HS-27A (cell line): ENCODE measurements around the gene REXO1.
A peak's percentile ranks its signal among the peaks of the same experiment; 100 is the strongest.

ENCODE experiments used
- DNase-seq: peaks from one replicate; pipeline ENCODE4 v3.0.0-alpha.2; 2012; ENCODE audit warnings: low read depth, missing footprints

Gene REXO1

DNA sequence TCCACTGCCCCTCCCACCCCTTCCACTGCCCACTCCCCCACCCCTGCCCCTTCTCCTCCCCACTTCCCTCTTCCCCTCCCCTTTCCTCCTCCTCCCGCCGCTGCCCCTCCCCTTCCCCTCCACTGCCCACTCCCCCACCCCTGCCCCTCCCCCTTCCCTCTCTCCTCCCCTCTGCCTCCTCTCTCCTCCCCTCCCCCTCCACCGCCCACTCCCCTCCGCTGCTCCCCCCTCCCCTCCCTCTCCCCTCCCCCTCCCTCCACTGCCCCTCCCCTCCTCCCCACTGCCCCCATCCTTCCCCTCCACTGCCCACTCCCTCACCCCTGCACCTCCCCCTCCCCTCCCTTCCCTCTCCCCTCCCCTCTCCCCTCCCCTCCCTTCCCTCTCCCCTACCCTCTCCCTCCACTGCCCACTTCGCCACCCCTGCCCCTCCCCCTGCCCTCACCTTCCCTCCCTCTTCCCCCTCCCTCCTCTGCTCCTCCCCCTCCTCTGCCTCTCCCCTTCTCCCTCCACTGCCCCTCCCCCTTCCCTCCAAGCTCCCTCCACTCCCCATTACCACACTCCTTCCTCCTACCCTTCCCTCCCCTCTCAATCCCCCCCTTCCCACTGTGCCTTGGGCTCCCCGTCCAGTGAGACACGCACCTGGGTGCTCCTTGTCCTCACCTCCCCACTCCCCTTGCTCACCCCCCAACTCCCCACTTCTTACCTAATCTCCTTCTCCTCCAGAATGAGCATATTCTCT lies 58.1 kb downstream of the REXO1 start:
- no peak for DNase-seq

DNA sequence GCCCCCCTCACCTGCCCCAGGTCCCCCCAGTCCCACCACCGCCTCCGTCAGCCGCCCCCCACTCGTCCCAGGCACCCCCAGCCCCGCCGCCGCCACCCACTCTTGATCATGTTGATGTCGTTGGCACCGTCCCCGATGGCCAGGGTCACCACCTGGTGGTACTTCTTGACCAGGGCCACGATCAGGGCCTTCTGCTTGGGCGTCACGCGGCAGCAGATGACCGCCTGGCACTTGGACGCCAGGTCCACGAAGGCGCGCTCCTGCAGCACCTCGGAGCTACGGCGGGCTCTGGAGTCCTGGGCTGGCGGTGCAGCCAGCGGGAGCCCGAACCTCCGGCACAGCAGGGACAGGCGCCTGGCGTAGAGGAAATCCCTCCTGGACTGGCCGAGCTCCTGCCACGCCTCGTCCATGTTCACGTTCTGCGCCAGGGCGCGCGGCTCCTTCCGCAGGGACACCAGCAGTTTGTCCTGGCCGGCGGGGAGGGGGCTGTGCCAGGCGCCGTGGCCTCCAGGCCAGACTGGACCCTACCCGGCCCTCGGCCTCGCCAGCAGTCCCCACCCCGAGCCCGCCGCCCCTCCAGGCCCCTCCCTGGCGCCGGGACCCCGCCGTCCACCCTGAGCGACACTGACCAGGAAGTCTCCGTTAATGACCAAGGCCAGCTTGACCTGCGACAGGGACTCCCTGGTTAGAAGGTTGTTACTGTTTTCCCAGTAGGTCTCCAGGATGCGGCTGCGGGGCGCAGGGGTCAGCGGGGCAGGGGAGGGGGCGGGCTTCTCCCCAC lies 58.8 kb downstream of the REXO1 start:
- no peak for DNase-seq

- DNase-seq, result no peak
Observed at GRCh38 chr19:1787116-1787515, 61.2 kb downstream of the REXO1 start.

- DNase-seq, result no peak
Observed at GRCh38 chr19:1786668-1787067, 61.6 kb downstream of the REXO1 start.

GRCh38 chr19:1785310-1785709 lies 63.0 kb downstream of the REXO1 start:
- no peak for DNase-seq

DNA sequence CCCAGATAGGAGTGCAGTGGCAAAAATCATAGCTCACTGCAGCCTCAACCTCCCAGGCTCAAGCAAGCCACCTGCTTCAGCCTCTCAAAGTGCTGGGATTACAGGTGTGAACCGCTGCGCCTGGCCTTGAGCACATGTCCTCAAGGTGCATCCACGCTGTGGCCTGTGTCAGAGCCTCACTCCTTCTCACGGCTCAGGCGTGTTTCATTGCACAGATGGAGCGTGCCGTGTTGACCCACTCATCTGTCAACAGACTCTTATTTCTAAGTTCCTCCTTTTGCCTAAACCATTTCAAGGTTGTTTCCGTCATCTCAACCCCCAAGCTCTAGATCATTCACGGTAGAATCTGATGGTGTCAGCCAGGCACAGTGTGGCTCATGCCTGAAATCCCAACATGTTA lies 64.4 kb downstream of the REXO1 start:
- no peak for DNase-seq

GRCh38 chr19:1783354-1783753 lies 64.9 kb downstream of the REXO1 start:
- DNase-seq, result no peak

DNA sequence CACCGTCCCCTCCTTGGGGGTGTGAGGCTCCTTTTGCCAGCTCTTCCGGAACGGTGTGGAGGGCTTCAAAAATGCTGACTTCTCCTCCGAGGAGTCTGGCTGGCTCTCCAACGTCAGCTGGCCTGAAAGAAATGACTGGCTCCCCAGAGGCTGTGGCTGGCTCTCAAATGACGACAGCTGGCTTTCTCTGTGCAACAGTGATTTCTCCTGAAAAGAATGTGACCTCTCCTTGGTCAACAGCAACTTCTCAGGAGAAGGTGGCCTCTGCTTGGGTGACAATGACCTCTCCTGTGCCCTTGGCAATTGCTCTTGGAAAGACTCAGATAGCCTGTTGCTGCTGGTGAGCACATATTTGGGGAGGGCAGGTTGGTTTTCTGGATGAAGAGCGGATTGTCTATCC lies 65.8 kb downstream of the REXO1 start:
- no peak for DNase-seq

- no peak for DNase-seq
Observed at GRCh38 chr19:1780272-1780958, 67.9 kb downstream of the REXO1 start.

- no peak for DNase-seq
Observed at GRCh38 chr19:1779574-1779973, 68.7 kb downstream of the REXO1 start.

DNA sequence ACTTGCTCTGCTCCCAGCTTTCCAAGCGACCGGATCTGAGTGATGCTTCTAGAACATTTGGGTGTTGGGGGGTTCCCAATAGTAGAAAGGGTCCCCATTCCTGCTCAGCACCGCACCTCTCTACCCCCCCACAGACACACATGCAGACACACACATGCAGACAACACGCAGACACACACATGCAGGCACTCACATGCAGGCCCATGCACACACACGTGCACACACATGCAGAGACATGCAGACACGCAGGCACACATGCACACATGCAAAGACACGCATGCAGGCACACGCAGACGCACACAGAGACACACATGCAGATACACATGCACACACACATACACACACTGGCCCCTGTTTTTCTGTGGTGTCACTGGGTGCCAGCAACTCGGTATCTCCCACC lies 71.1 kb downstream of the REXO1 start:
- DNase-seq, result no peak

- no peak for DNase-seq
Observed at GRCh38 chr19:1776606-1777147, 71.6 kb downstream of the REXO1 start.

GRCh38 chr19:1775951-1776605 lies 72.2 kb downstream of the REXO1 start:
- DNase-seq, result no peak

DNA sequence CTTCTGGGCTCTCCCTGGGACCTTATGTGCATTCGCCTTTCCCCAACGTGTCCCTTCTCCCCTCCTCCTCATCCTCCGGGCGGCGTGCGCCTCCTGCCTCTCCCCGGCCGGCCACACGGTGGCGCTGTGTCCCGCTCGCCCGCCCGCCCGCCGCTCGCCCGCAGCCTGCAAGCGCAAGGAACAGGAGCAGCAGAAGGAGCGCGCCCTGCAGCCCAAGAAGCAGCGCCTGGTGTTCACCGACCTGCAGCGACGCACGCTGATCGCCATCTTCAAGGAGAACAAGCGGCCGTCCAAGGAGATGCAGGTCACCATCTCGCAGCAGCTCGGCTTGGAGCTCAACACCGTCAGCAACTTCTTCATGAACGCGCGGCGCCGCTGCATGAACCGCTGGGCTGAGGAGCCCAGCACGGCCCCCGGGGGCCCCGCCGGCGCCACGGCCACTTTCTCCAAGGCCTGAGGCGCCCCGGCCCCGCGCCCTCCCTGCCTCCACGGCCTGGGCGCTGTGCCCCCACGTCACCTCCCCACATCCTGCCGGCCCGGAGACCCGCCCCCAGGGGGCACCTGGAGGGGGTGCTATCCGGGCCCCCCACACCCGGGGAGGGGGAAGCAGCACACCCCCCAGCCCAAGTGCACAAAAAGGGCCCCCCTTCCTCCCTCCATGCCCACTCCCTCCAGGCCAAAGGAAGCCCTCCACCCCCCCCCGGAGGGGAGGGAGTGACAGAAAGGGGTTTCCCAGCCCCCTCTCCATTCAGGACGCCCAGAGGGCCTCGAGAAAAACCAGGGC lies 73.1 kb downstream of the REXO1 start:
- no peak for DNase-seq

- peak; percentile 53 for DNase-seq
Observed at GRCh38 chr19:1773184-1773583, 75.1 kb downstream of the REXO1 start.

DNA sequence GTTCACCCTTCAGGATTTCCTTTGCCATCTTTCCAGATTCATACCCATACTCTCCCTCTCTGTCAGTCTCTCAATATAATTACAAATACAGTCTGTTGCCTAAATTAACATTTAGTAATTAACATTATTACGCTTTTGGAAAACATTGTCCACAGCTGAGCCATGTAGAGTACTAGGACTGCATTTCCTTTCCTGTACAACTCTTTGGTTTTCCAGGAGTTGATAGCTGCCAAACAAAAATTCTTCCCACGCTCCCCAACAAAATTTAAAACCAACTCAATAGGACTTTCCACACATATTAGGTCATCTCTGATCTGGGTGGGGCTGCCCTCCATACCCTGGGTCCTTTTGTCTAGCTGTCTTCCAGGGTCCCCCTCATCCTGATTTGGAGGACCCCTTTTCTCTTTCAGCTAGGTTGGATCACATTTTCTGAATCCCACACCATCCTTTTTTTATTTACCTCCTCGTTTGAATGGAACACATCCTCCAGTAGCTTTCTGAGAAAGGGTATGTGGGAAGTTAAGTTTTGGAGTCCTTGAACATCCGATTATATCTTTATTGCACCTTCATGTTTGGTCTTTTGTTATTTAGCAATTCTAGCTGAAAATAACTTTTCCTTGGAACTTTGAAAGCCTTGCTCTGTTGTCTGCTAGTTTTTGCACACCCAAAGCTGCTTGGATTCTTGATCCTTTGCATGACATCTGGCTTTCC lies 77.3 kb downstream of the REXO1 start:
- DNase-seq, result no peak

- DNase-seq, result no peak
Observed at GRCh38 chr19:1769645-1769985, 78.7 kb downstream of the REXO1 start.

- no peak for DNase-seq
Observed at GRCh38 chr19:1768918-1769644, 79.2 kb downstream of the REXO1 start.

- DNase-seq, result no peak
Observed at GRCh38 chr19:1768248-1768647, 80.0 kb downstream of the REXO1 start.

DNA sequence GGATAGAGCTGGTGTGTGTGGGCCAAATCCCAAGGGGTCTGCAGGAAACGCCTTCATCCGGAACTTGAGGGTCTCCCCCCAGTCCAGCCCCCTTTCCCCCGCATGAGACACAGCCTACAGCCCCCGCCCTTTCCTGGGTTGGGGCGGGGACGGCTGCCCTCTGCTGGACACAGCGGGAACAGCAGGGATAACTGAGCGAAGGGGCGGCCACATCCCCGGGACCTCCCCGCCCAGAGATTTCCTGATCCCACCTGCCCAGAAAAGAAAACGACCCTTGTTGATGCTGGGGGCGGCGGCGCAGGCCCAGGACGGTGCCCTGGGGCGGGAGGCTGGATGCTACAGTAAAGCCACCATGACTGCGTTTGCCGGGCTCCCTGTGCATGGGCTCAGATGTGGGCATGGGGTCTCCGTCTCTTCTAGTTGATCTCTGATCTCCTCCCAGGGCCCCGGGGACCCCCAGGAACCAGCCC lies 80.8 kb downstream of the REXO1 start:
- DNase-seq, result no peak
